GM19240 (cell line): ENCODE data around the gene TRABD2B.

Source experiments
- DNase-seq: peaks from one replicate; pipeline ENCODE4 v3.0.0; 2011; ENCODE audit warnings: low spot score; ENCODE audit not compliant: insufficient read length

Gene TRABD2B

GRCh38 chr1:47830021-47830420 lies 167.2 kb downstream of the TRABD2B start:
- DNase-seq: no peak

GRCh38 chr1:47828978-47829377 lies 168.2 kb downstream of the TRABD2B start:
- no peak for DNase-seq

- no peak for DNase-seq
Observed at GRCh38 chr1:47827109-47827508, 170.1 kb downstream of the TRABD2B start.

- no peak for DNase-seq
Observed at GRCh38 chr1:47824716-47825115, 172.5 kb downstream of the TRABD2B start.

DNA sequence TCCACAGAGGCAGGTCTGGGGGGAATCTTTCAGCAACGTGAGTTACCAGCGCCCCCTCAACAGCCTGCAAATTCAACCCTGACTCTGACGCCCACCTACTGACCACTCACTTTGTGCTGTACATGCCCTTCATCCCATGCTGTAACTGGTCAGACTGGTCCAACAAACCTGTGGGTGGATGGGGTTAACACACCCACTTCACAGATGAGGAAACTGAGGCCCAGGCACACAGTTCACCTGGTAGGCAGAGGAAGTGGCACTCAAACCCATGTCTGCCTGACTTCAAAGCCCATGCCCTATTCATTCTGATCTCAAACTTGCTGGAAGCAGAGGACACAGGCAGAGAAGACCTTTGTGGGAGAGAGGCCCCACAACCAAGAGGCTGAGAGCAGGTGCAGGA lies 172.9 kb downstream of the TRABD2B start:
- DNase-seq: no peak

- DNase-seq: no peak
Observed at GRCh38 chr1:47823040-47823808, 174.0 kb downstream of the TRABD2B start.

DNA sequence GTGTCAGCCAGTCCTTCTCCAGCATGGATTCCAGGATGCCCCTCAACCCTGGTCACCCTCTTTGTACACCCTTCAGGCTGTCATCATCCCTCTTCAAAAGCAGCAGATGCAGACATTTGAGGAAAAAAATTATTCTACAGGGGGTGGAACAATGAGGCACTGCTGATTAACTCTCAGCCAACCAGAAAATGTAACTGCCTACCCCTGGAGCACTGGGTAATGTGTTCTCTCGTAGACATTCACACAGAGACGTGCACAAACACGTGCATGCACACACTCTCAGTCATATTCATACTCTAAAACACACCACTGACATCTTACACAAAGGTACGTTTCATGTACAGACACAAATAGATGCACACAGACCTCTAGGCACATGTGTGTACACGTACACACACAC lies 175.4 kb downstream of the TRABD2B start:
- DNase-seq: no peak

- no peak for DNase-seq
Observed at GRCh38 chr1:47819574-47819888, 177.7 kb downstream of the TRABD2B start.

DNA sequence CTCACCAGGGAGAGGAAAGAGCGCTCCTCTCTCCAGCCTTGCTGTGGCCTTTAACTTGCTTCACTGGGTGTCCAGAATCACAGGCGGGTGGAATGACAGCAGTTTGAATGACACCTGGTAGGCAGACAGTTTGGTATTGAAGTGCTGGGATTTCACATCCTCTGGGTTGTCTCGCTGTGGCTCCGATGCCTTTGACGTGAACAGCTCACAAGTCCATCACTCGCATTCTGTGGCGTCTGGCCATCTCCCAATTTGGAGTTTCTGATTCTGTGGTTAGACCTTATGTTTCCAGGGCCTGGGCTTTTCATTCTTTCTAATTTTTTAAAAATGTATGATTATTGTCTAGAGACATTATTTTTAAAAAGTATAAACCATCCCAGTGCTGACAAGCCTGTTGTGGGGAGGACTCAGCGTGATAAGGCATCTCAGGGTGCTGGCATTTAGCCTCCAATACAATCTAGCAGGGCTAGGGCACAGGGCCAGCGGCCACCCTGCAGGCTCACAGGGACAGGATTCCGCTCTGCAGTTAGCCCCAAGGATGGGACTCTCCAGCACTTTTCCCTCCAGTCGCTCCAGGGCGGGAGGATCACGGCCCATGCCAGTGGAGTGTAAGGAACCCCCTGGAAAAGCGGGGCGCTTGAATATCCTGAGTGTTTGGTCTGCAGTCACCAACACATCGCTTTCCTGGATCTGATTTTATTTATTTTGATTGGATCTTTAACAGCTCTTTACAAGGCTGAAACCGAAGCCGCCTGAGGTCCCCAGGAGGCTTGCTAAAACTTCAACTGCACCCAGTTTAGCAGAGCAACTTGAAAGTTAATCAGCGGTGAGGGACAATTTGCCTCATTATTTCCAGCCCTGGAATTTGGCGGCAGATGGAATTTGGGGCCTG lies 178.3 kb downstream of the TRABD2B start:
- DNase-seq: no peak

GRCh38 chr1:47817861-47818260 lies 179.3 kb downstream of the TRABD2B start:
- DNase-seq: no peak

GRCh38 chr1:47816325-47817071 lies 180.7 kb downstream of the TRABD2B start:
- DNase-seq: no peak

- DNase-seq: no peak
Observed at GRCh38 chr1:47814612-47815395, 182.4 kb downstream of the TRABD2B start.

GRCh38 chr1:47813970-47814369 lies 183.2 kb downstream of the TRABD2B start:
- no peak for DNase-seq

- DNase-seq: no peak
Observed at GRCh38 chr1:47812904-47813514, 184.2 kb downstream of the TRABD2B start.

DNA sequence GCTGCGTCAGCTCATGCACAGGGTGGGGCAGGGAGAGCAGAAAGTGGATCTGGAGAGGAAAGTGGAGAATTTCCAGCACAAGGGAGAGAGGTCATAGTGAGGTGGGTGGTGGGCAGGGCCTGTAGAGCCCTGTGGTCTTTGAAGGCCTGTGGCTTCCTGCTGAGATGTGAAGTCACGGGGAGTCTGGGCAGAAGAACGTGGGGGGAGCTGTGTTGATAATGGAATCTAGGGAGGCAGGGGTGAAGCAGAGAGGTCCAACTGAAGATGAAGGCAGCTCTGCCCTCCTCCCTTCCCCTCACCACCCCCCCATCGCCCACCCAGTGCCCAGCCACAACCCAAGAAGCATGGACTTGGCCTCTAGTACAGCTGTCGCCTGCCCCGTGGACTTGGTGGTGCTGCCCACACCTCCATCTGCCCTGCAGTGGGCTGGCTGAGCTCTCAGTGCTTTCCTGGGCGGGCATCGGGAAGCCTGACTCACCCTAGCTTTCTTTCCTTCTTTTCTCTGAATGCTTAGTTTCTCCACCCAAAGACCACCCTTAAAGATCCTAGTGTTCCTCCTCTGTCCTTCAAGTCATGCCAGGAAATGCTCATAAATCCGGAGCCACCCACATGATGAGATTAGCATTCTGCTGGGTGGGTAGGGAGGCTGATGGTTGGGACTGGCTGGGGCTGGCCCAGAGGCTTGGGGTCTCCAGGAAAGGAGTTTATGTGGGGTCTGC lies 186.1 kb downstream of the TRABD2B start:
- no peak for DNase-seq

DNA sequence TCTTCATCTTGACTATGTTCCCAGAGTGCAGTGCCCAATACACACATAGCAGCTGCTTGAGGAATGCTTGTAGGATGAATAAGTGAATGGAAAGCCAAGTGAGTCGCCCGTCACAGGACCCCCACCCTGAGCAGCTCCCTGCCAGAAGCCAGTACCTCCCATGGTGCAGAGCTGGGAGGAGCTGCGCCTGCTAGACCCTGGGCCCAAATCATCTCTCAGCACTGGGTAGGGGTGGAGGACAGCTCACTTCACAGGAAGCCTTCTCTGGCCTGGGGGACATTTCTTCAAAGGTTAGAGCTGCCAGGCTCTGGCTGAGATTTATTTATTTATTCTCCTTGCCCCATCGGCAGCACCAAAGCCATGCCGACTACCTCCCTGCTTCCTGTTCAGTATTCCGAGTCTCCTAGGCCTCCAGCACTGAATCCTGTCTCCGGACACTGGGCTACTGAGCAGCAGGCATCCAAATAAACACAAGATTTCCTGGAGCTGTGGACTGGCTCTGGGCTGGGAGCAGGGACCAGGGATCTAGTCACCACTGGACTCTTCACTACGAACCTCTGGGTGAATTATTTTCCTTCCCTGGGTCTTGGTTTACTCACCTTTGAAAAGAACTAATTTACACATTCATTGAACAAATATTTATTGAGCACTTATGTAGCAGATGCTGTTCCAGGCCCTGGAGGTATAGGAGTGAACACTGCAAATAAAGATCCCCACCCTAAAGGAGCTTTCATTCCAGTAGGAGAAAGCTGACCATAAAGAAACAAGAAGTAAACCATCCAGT lies 187.7 kb downstream of the TRABD2B start:
- DNase-seq: no peak

DNA sequence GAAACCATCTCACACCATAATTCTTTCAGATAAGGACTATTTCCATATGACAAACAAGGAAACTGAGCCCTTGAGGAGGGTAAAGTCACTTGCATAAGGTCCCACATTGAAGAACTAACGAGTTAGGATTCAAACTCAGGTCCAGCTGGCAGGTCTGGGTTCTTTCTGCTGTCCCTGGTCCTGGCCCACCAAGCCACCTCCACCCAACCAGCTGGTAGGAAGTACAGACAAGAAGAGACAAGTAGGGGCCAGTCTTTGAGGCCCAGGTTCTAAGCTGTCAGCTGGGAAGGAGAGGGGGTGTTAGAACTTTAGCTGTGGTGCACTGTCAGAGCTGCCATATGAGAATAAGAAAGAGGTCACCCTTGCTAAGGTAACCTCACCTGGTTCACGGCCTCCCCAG lies 188.6 kb downstream of the TRABD2B start:
- no peak for DNase-seq

- no peak for DNase-seq
Observed at GRCh38 chr1:47805921-47806361, 191.2 kb downstream of the TRABD2B start.

- DNase-seq: no peak
Observed at GRCh38 chr1:47805018-47805417, 192.2 kb downstream of the TRABD2B start.
